RWPE1 (cell line): ENCODE results near the gene FRMPD1.
A peak's percentile ranks its signal among the peaks of the same experiment; 100 is the strongest.

Source experiments
- CTCF ChIA-PET: fragments of 350-600 bp; sonication (Branson Sonifier 250); formaldehyde crosslinking; extraction: SDS; loops from one replicate; lab custom pipeline; 2021; lab: Yijun Ruan, JAX
- POLR2A ChIA-PET: fragments of 400-600 bp; formaldehyde crosslinking; extraction: SDS; loops from one replicate; lab custom pipeline; 2020; ENCODE audit warnings: antibody characterized with exemption; ENCODE audit not compliant: low non-redundant PET; lab: Yijun Ruan, JAX
- DNase-seq: peaks from one replicate; pipeline ENCODE4 v3.0.0; 2012; ENCODE audit warnings: low spot score
- H3K27ac ChIP-seq: fragments of 450-650 bp; 2 replicates; pipeline ENCODE4 v1.5.1; 2017
- TF ChIP-seq, protein P1 (sequence below): fragments of 450-650 bp; conservative IDR thresholded peaks from 2 replicates; pipeline ENCODE4 v1.5.1; 2017; ENCODE audit warnings: low read depth, mild to moderate bottlenecking

Gene FRMPD1

DNA sequence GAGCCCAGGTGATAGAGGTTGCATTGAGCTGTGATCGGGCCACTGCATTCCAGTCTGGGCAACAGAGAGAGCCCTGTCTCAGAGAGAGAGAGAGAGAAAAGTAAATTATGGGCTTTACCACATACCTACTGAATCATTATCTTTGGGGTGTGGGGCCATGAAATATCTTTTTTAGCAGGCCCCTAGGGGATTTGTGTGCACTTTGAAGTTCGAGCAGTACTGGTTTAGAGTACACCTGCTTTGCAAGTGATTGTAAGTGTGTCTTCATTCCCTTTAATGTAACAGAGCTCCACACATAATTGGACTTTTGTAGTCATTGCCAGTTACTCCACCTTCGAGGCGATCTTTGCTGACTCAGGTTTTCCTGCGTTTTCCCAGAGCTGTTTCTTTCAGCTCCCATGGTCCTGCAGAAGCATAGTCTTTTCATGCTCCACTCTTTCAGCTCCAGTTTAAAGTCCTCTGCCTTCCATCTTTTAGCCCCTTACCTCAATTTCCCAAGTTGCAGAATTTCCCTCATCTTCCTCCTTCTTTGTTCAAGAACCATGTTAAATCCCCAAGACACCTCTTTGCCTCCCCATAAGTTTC lies 24.0 kb upstream of the FRMPD1 start:
- ChIA-PET POLR2A (no interaction called here), CTCF (interaction anchor here (0.6 kb wide), 1 partner anchor 129 kb away, joined by 3 read pairs; no protein-coding TSS in a partner anchor)
- no peak for DNase-seq
- TF ChIP-seq, protein P1, sequence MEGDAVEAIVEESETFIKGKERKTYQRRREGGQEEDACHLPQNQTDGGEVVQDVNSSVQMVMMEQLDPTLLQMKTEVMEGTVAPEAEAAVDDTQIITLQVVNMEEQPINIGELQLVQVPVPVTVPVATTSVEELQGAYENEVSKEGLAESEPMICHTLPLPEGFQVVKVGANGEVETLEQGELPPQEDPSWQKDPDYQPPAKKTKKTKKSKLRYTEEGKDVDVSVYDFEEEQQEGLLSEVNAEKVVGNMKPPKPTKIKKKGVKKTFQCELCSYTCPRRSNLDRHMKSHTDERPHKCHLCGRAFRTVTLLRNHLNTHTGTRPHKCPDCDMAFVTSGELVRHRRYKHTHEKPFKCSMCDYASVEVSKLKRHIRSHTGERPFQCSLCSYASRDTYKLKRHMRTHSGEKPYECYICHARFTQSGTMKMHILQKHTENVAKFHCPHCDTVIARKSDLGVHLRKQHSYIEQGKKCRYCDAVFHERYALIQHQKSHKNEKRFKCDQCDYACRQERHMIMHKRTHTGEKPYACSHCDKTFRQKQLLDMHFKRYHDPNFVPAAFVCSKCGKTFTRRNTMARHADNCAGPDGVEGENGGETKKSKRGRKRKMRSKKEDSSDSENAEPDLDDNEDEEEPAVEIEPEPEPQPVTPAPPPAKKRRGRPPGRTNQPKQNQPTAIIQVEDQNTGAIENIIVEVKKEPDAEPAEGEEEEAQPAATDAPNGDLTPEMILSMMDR = no peak
- H3K27ac ChIP-seq = no peak overlapping the region

GRCh38 chr9:37632479-37632878 lies 18.3 kb upstream of the FRMPD1 start:
- ChIA-PET POLR2A (no interaction called here), CTCF (no interaction called here)
- DNase-seq = no peak
- TF ChIP-seq, protein P1 = no peak
- H3K27ac ChIP-seq = no peak overlapping the region

DNA sequence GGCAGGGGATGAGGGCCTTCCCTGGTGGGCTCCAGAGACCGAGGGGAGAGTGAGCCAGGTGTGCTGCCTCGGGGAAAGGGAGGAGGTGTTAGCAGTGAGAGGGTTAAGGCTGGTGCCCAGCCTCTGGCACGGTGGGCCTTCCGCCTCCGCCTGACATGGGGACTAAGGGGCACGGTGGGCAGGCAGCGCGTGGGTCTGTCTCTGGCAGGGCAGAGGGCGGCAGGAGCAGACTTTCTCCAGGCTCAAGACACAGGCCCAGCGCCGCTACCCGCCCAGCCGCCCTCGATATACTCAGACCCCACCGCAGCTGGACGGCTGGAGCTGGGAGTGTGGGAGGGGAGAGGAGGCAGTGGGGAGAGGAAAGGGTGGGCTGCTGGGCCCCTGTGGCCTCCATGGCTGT lies 14.9 kb upstream of the FRMPD1 start:
- TF ChIP-seq, protein P1 = no peak
- DNase-seq = no peak
- no peak overlapping the region for H3K27ac ChIP-seq
- ChIA-PET POLR2A (no interaction called here), CTCF (no interaction called here)

DNA sequence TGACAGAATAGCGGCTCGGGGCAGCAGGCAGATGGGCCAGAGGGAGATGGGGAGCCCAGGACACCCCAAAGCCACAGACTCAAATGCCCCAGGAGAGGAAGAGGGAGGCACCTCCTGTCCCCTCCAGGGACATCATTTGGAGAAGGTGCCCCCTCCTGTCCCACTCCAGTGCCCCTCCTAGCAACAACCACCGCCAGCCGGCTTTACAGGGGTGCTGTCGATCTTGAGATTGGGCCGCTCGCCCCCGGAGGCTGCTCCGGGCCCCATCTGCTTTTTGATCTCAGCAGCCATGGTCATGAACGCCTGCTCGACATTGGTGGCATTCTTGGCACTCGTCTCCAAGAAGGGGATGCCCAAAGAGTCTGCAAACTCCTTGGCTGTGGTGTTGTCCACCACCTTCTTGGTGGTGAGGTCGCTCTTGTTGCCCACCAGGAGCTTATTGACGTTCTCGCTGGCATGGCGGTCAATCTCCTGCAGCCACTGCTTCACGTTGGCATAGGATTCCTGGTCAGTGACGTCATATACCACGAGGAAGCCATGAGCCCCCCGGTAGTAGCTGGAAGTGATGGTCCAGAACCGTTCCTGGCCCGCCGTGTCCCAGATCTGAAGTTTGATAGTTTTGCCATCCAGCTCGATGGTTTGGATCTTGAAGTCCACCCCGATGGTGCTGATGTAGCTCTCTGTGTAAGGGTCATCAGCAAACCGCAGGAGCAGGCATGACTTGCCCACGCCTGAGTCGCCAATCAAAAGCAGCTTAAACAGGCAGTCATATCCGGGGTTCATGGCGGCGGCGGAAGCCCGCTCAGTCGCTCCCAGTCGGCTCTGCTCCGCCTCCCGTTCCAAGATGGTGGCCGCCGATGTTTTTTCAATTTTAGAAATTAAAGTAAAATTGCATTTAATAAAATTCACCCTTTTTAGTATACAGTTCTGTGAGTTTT lies 14.0 kb upstream of the FRMPD1 start:
- ChIA-PET CTCF (no interaction called here), POLR2A (no interaction called here)
- no peak for DNase-seq
- H3K27ac ChIP-seq = no peak overlapping the region
- TF ChIP-seq, protein P1 = no peak

- TF ChIP-seq, protein P1 = no peak
- ChIA-PET CTCF (no interaction called here), POLR2A (no interaction called here)
- no peak overlapping the region for H3K27ac ChIP-seq
- peak; percentile 34 for DNase-seq
Observed at GRCh38 chr9:37639109-37639762, 11.5 kb upstream of the FRMPD1 start.

DNA sequence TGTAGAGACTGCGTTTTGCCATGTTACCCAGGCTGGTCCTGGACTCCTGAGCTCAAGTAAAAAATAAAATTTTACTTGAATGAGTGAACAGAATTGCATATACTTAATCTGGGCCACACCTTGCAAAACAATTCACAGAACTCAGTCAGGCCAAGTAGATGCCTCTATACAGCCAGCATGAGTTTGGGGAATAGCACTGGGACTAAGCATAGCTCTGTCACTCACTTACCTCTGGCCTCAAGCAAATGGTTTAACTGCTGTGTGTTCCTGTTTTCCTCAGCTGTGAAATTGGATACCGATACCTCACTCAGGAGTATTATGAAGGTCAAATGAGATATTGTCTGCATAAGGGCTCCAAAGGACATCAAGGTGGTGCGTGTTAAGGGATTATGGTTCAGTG lies 10.9 kb upstream of the FRMPD1 start:
- DNase-seq = no peak
- TF ChIP-seq, protein P1 = no peak
- CTCF ChIA-PET = interaction anchor here (0.6 kb wide), 2 partner anchors 47 to 55 kb away, joined by 3 read pairs; partner anchors contain the start of gene TOMM5
- POLR2A ChIA-PET = no interaction called here
- H3K27ac ChIP-seq = no peak overlapping the region
